DOHH2 (cell line): ENCODE measurements around the gene CEBPA.

Experiments
- H3F3A ChIP-seq: fragments of 200-600 bp; sonication (generic), shearing (Covaris generic); 2 replicates; pipeline ENCODE4 v1.6.0; 2016; ENCODE audit warnings: antibody characterized with exemption, mild to moderate bottlenecking; ENCODE audit not compliant: control insufficient read depth, insufficient read depth
- H3K27ac ChIP-seq: fragments of 200-600 bp; sonication (generic); 2 replicates; pipeline ENCODE4 v1.5.1; 2014; ENCODE audit warnings: low read depth, mild to moderate bottlenecking, low read length, moderate library complexity
- H3K27me3 ChIP-seq: fragments of 200-600 bp; sonication (generic); 2 replicates; pipeline ENCODE4 v1.6.1; 2014; ENCODE audit warnings: mild to moderate bottlenecking, low read length, mixed read lengths; ENCODE audit not compliant: control insufficient read depth
- H3K36me3 ChIP-seq: fragments of 200-600 bp; sonication (generic); 2 replicates; pipeline ENCODE4 v1.6.1; 2014; ENCODE audit warnings: mild to moderate bottlenecking, low read length, moderate library complexity, mixed read lengths; ENCODE audit not compliant: control insufficient read depth
- H3K4me1 ChIP-seq: fragments of 200-600 bp; sonication (generic); 2 replicates; pipeline ENCODE4 v1.6.1; 2014; ENCODE audit warnings: mild to moderate bottlenecking, low read length, mixed read lengths; ENCODE audit not compliant: control insufficient read depth
- H3K4me2 ChIP-seq: fragments of 200-600 bp; sonication (generic); 2 replicates; pipeline ENCODE4 v1.6.0; 2014; ENCODE audit warnings: mild to moderate bottlenecking, low read length, moderate library complexity
- H3K4me3 ChIP-seq: fragments of 200-600 bp; sonication (generic); 2 replicates; pipeline ENCODE4 v1.5.1; 2014; ENCODE audit warnings: mild to moderate bottlenecking, low read length, mixed read lengths
- H3K79me2 ChIP-seq: fragments of 200-600 bp; sonication (generic); 2 replicates; pipeline ENCODE4 v1.6.1; 2014; ENCODE audit warnings: mild to moderate bottlenecking, low read length, mixed read lengths; ENCODE audit not compliant: control insufficient read depth
- H3K9me2 ChIP-seq: fragments of 200-600 bp; sonication (generic); replicated peaks from 2 replicates; pipeline ENCODE4 v1.6.1; 2014; ENCODE audit warnings: mild to moderate bottlenecking, low read length, mixed read lengths; ENCODE audit not compliant: control insufficient read depth
- H3K9me3 ChIP-seq: fragments of 200-600 bp; sonication (generic); 2 replicates; pipeline ENCODE4 v1.6.1; 2014; ENCODE audit warnings: antibody characterized with exemption, low read length, mixed read lengths; ENCODE audit not compliant: control insufficient read depth, insufficient read depth
- H4K20me1 ChIP-seq: fragments of 200-600 bp; sonication (generic); 2 replicates; pipeline ENCODE4 v1.6.0; 2014; ENCODE audit warnings: low read depth, mild to moderate bottlenecking, antibody characterized with exemption, low read length, moderate library complexity; ENCODE audit not compliant: control insufficient read depth, insufficient read depth
- CTCF ChIP-seq: fragments of 200-600 bp; sonication (generic); IDR thresholded peaks from one replicate; pipeline ENCODE4 v1.5.1; 2014; ENCODE audit warnings: antibody characterized with exemption, mild to moderate bottlenecking, low read depth, low read length; ENCODE audit not compliant: poor library complexity, severe bottlenecking
- EZH2phosphoT487 ChIP-seq: fragments of 200-600 bp; sonication (generic); IDR thresholded peaks from 2 replicates; pipeline ENCODE4 v1.6.1; 2017; ENCODE audit warnings: borderline replicate concordance, mild to moderate bottlenecking, antibody characterized with exemption, low read length, moderate library complexity, mixed read lengths

CEBPA gene

GRCh38 chr19:33302175-33302973 lies at the start of gene CEBPA:
CEBPA (minus strand) TSS chr19:33302534; CDS start chr19:33302414, 120 bp downstream.
- H3K9me2 ChIP-seq = no peaks in the 10 kb centered on the region
- no peak within 1 kb of the TSS for H3K27ac ChIP-seq
- H3K4me2 ChIP-seq = peak within 1 kb of the TSS; percentile 30; the same call in 1 of the 2 replicates
- TF ChIP-seq CTCF (no peak), EZH2phosphoT487 (no peak)
- no peaks in the 10 kb centered on the region for H3K36me3 ChIP-seq
- no peaks in the 10 kb centered on the region for H3K4me1 ChIP-seq
- no peaks in the 10 kb centered on the region for H3K27me3 ChIP-seq
- H3K4me3 ChIP-seq = 0 out of 2 replicates have a peak within 1 kb of the TSS, but pooled peaks have one; percentile 27
- no peaks in the 10 kb centered on the region for H3K9me3 ChIP-seq
- no peaks in the 10 kb centered on the region for H3F3A ChIP-seq
- no peaks in the 10 kb centered on the region for H3K79me2 ChIP-seq
- H4K20me1 ChIP-seq = no peaks in the 10 kb centered on the region

- no peaks in the 10 kb centered on the region for H3F3A ChIP-seq
- 0 out of 2 replicates have a peak, but pooled peaks cover 5% of the 10 kb centered on the region for H3K9me3 ChIP-seq
- no peaks in the 10 kb centered on the region for H3K79me2 ChIP-seq
- no peak overlapping the region for H3K4me2 ChIP-seq
- H3K27me3 ChIP-seq = peaks cover 4% of the 10 kb centered on the region; the same call in 1 of the 2 replicates
- H3K4me1 ChIP-seq = no peaks in the 10 kb centered on the region
- no peak overlapping the region for H3K4me3 ChIP-seq
- no peak overlapping the region for H3K27ac ChIP-seq
- no peaks in the 10 kb centered on the region for H3K36me3 ChIP-seq
- no peaks in the 10 kb centered on the region for H4K20me1 ChIP-seq
- no peaks in the 10 kb centered on the region for H3K9me2 ChIP-seq
- no peak for TF ChIP-seq CTCF
- no peak for TF ChIP-seq EZH2phosphoT487
Observed at GRCh38 chr19:33350538-33351309, 48.4 kb upstream of the CEBPA start.

- Histone ChIP-seq H3K9me3 (no peaks in the 10 kb centered on the region), H4K20me1 (no peaks in the 10 kb centered on the region), H3K27ac (no peak overlapping the region), H3K4me2 (no peak overlapping the region), H3K36me3 (no peaks in the 10 kb centered on the region), H3K4me3 (no peak overlapping the region), H3F3A (no peaks in the 10 kb centered on the region), H3K9me2 (no peaks in the 10 kb centered on the region), H3K27me3 (peaks cover 4% of the 10 kb centered on the region; the same call in 1 of the 2 replicates), H3K79me2 (no peaks in the 10 kb centered on the region), H3K4me1 (no peaks in the 10 kb centered on the region)
- no peak for TF ChIP-seq EZH2phosphoT487
- TF ChIP-seq CTCF = no peak
Observed at GRCh38 chr19:33349319-33350289, 47.3 kb upstream of the CEBPA start.
